Mesothelial cell of epicardium (in vitro differentiated cells): ENCODE measurements around the gene PREB. TPM values are rescaled to one million over a fixed set of nuclear protein-coding genes. Genes with fewer than 3 reads are reported as not detected.

Experiments used
- DNase-seq, 2 experiments: peaks; one replicate each; pipeline ENCODE4 v3.0.0; 2021; ENCODE audit warnings: low spot score in 2 of 2; ENCODE audit not compliant: unreplicated experiment in 2 of 2
- H3K27ac Mint-ChIP-seq: 2 replicates; pipeline ENCODE4 v1.8.0; 2021; ENCODE audit warnings: mixed read lengths
- H3K27me3 Mint-ChIP-seq: 2 replicates; pipeline ENCODE4 v1.8.0; 2021; ENCODE audit warnings: low read depth, mixed read lengths
- H3K36me3 Mint-ChIP-seq: 2 replicates; pipeline ENCODE4 v1.8.0; 2021; ENCODE audit warnings: mixed read lengths
- H3K4me1 Mint-ChIP-seq: 2 replicates; pipeline ENCODE4 v1.8.0; 2021; ENCODE audit warnings: mixed read lengths
- H3K4me3 Mint-ChIP-seq: 2 replicates; pipeline ENCODE4 v1.8.0; 2021; ENCODE audit warnings: mild to moderate bottlenecking, moderate library complexity, mixed read lengths
- H3K9me3 Mint-ChIP-seq: 2 replicates; pipeline ENCODE4 v1.8.0; 2021; ENCODE audit warnings: mixed read lengths
- CTCF ChIP-seq: fragments of 200-600 bp; sonication (generic); IDR thresholded peaks from one replicate; pipeline ENCODE4 v1.5.0; 2021; ENCODE audit warnings: antibody characterized with exemption; ENCODE audit not compliant: unreplicated experiment
- total RNA-seq: library from RNA; stranded (reverse); gene quantifications from 3 replicates; pipeline ENCODE4 v1.2.1, GENCODE V29; 2021

Gene PREB
- total RNA-seq, 1 donor from 2014 or later = 41.6 TPM

GRCh38 chr2:27155069-27155520, 20.7 kb upstream of the PREB start:
- no peak for DNase-seq
- Mint-ChIP-seq H3K27ac (no peak overlapping the region), H3K4me1 (peaks cover 3% of the 10 kb centered on the region), H3K36me3 (no peaks in the 10 kb centered on the region), H3K4me3 (no peak overlapping the region), H3K9me3 (no peaks in the 10 kb centered on the region), H3K27me3 (peaks cover 2% of the 10 kb centered on the region)
- no peak for TF ChIP-seq CTCF

GRCh38 chr2:27154488-27154887, 20.1 kb upstream of the PREB start:
- no peaks in the 10 kb centered on the region for H3K9me3 Mint-ChIP-seq
- peaks cover 2% of the 10 kb centered on the region for H3K27me3 Mint-ChIP-seq
- H3K36me3 Mint-ChIP-seq = no peaks in the 10 kb centered on the region
- TF ChIP-seq CTCF = no peak
- no peak for DNase-seq
- no peak overlapping the region for H3K4me3 Mint-ChIP-seq
- H3K4me1 Mint-ChIP-seq = peaks cover 3% of the 10 kb centered on the region
- no peak overlapping the region for H3K27ac Mint-ChIP-seq

- Mint-ChIP-seq H3K36me3 (no peaks in the 10 kb centered on the region), H3K4me1 (peaks cover 3% of the 10 kb centered on the region), H3K9me3 (no peaks in the 10 kb centered on the region), H3K4me3 (no peak overlapping the region), H3K27me3 (peaks cover 2% of the 10 kb centered on the region), H3K27ac (no peak overlapping the region)
- no peak for DNase-seq
- TF ChIP-seq CTCF = no peak
These were observed 18.5 kb upstream of the PREB start for GRCh38 chr2:27152796-27153464.

- Mint-ChIP-seq H3K9me3 (no peaks in the 10 kb centered on the region), H3K27me3 (peaks cover 2% of the 10 kb centered on the region), H3K36me3 (no peaks in the 10 kb centered on the region), H3K4me3 (no peak overlapping the region), H3K27ac (no peak overlapping the region), H3K4me1 (peaks cover 3% of the 10 kb centered on the region)
- no peak for TF ChIP-seq CTCF
- no peak for DNase-seq
These were observed 17.8 kb upstream of the PREB start for GRCh38 chr2:27152102-27152795.

GRCh38 chr2:27150639-27151230, 16.3 kb upstream of the PREB start:
- Mint-ChIP-seq H3K9me3 (no peaks in the 10 kb centered on the region), H3K27ac (no peak overlapping the region), H3K27me3 (peaks cover 2% of the 10 kb centered on the region), H3K36me3 (no peaks in the 10 kb centered on the region), H3K4me3 (no peak overlapping the region), H3K4me1 (peaks cover 3% of the 10 kb centered on the region)
- DNase-seq = no peak
- no peak for TF ChIP-seq CTCF
